NCI-H446 treated with DMSO at 0.1 percent for 48 hours (cell line): Measurements from ENCODE around the gene MAGEA2B.
"Not testable (repeated sequence)": the region's sequence is repeated elsewhere in the genome, so short reads cannot be mapped to it uniquely, and the experiment has no call there.

ENCODE experiments used
- DNase-seq: peaks from one replicate; lab custom pipeline; 2025; lab: John Stamatoyannopoulos, UW

Gene MAGEA2B

GRCh38 chrX:152713815-152714787 lies at the start of gene MAGEA2B:
TSS of gene MAGEA2B (plus strand) at chrX:152714628. CDS start at chrX:152717107, 2,479 bp downstream.
- DNase-seq: not testable (repeated sequence)

GRCh38 chrX:152674135-152674534 lies 40.3 kb upstream of the MAGEA2B start:
- DNase-seq: no peak

GRCh38 chrX:152674652-152675051 lies 39.8 kb upstream of the MAGEA2B start:
- DNase-seq: not testable (repeated sequence)

GRCh38 chrX:152681012-152681411 lies 33.4 kb upstream of the MAGEA2B start:
- not testable (repeated sequence) for DNase-seq

- DNase-seq: not testable (repeated sequence)
These were observed 16.2 kb upstream of the MAGEA2B start, which contains the start of gene MAGEA3 for GRCh38 chrX:152697952-152698931. TSS of gene MAGEA3 (plus strand) at chrX:152698794. CDS start at chrX:152700833, 2,039 bp downstream.

- DNase-seq: not testable (repeated sequence)
These were observed 14.0 kb upstream of the MAGEA2B start for GRCh38 chrX:152700390-152700789.

GRCh38 chrX:152706500-152706899 lies 7.9 kb upstream of the MAGEA2B start:
- DNase-seq: not testable (repeated sequence)

GRCh38 chrX:152709173-152709572 lies 5.3 kb upstream of the MAGEA2B start, which contains the start of gene CSAG2:
TSS of gene CSAG2 (minus strand) at chrX:152709273. CDS start at chrX:152709112, 161 bp downstream.
- not testable (repeated sequence) for DNase-seq

- not testable (repeated sequence) for DNase-seq
These were observed 1.2 kb upstream of the MAGEA2B start for GRCh38 chrX:152713195-152713594.

- no peak for DNase-seq
These were observed 11.0 kb downstream of the MAGEA2B start for GRCh38 chrX:152725409-152725808.

GRCh38 chrX:152733261-152733975 lies 19.0 kb downstream of the MAGEA2B start, which contains the start of the genes CSAG1 and MAGEA12:
TSS of gene CSAG1 (minus strand) at chrX:152733721. CDS start at chrX:152732460, 1,261 bp downstream.
TSS of gene MAGEA12 (plus strand) at chrX:152733757. CDS start at chrX:152736162, 2,405 bp downstream.
- peak; percentile 32 for DNase-seq

- DNase-seq: not testable (repeated sequence)
These were observed 19.9 kb downstream of the MAGEA2B start for GRCh38 chrX:152734143-152734858.

GRCh38 chrX:152735101-152735500 lies 20.7 kb downstream of the MAGEA2B start:
- no peak for DNase-seq

- no peak for DNase-seq
These were observed 21.6 kb downstream of the MAGEA2B start for GRCh38 chrX:152735860-152736511.

- DNase-seq: not testable (repeated sequence)
These were observed 22.1 kb downstream of the MAGEA2B start for GRCh38 chrX:152736528-152736927.

- DNase-seq: no peak
These were observed 24.1 kb downstream of the MAGEA2B start for GRCh38 chrX:152738560-152738959.

GRCh38 chrX:152753686-152754650 lies 39.5 kb downstream of the MAGEA2B start, which contains the start of gene MAGEA2:
TSS of gene MAGEA2 (minus strand) at chrX:152753842. CDS start at chrX:152751363, 2,479 bp downstream.
- not testable (repeated sequence) for DNase-seq

- not testable (repeated sequence) for DNase-seq
These were observed 40.4 kb downstream of the MAGEA2B start for GRCh38 chrX:152754871-152755270.
